ENCODE measurements around the gene LRP11. TPM values are rescaled to one million over a fixed set of nuclear protein-coding genes. Genes with fewer than 3 reads are reported as not detected.
A peak's percentile ranks its signal among the peaks of the same experiment; 100 is the strongest.
"Not testable (repeated sequence)": the region's sequence is repeated elsewhere in the genome, so short reads cannot be mapped to it uniquely, and the experiment has no call there.

Gene LRP11
- total RNA-seq, 1 donor from 2014 or later: 34.0 TPM

DNA sequence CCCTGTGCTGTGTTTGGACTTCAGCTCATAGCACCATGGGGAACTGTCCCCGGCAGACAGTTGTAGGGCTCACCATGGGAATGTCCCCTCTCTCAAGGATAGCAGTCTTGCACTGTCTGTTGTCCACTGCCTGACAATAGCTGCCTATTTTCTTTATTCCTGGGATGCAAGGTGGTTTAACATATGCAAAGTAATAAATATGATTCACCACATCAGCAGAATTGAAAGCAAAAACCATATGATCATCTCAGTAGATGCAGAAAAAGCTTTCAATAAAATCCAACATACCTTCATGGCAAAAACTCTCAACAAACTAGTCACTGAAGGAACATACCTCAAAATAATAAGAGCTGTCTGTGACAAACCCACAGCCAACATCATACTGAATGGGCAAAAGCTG is 13.5 kb upstream of the LRP11 start:
- no peak for ATAC-seq
- DNase-seq (ENCODE audit: low spot score): no peak
- intact Hi-C loops (cut with DNase I): no loop called here

DNA sequence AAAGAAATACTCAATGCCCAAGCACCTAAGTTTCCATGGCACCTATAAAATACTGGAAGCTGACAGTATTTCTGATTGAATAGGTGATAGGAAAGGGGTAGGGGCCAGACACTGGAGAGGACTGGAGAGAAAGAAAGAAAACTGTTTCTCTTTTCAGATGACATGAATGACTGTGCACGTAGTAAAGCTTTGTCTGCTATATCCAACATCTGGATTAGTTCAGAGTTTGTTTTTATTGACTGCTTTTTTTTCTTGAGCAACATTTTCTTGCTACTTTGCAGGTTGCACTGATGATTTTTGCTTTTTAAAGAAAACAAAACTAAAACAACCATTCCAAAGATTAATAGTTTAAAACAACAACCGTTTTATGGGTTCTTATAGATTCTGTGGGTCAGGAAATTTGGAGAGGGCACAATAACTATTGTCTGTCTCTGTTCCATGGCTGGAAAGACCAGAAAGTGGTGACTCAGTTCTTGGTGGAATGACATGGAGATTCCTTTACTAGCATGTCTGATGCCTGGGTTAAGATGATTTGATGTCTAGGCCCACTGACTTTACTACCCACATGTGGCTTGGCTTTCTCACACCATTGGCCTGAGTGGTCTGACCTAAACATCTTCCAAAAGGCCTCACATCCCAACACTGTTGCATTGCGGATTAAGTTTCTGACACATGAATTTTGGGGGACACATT is 12.2 kb upstream of the LRP11 start:
- DNase-seq (ENCODE audit: low spot score): no peak
- intact Hi-C loops (cut with DNase I): no loop called here
- no peak for ATAC-seq

DNA sequence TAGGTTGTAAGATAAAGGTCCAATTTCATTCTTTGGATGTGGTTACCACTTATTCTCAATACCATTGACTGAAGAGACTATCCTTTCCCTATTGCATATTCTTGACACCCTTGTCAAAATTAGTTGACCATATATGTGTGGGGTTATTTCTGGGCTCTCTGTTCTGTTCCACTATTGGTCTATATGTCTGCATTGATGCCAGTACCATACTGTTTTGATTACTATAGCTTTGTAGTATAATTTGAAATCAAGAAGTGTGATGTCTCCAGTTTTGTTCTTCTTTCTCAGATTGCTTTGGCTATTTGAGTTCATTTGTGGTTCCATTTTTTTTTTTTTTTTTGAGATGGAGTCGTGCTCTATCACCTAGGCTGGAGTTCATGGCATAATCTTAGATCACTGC is 8.1 kb upstream of the LRP11 start:
- intact Hi-C loops (cut with DNase I): no loop called here
- no peak for DNase-seq (ENCODE audit: low spot score)
- no peak for ATAC-seq

DNA sequence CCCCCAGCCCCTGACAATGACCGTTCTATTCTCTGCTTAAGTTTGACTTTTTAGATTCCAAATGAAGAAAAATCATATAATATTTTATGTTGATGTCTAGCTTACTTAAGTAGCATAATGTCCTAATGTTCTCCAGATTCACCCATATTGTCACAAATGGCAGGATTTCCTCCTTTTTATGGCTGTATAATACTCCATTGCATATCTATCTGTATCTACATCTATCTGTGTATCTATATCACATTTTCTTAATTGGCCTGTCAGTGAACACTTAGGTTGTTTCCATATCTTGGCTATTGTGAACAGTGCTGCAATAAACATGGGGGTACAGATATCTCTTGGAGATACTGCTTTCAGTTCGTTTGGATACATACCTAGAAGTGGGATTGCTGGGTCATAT is 7.0 kb upstream of the LRP11 start:
- DNase-seq (ENCODE audit: low spot score) (no peak), ATAC-seq (no peak)
- intact Hi-C loops (cut with DNase I): no loop called here

DNA sequence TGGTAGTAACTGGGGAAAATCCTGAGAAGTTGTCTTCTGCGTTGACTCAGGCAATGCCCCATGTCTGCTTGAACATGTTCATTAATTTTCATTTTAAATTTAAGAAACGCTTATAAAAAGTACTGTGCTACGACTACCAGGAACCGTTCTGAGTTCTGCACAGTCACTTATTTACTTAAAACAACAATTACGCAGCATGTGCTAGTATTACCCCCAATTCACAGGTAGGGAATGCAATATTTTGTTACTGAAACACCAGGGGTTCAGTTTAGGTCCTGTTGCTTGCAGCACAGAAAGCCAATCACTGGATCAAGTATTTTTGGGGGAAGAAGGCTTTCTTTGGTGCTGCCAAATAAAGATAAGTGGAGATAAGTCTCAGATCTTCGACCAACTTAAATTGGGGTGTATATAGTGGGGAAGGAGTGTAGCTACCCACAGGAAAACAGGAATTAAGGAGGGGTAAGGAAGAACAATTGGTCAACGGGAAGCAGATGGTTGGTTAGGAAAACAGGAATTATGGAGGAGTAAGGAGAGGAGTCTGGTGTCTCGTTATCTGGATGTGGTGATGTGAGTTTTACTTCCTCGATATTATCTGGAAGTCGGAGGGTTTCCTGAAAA is 5.2 kb upstream of the LRP11 start:
- DNase-seq (ENCODE audit: low spot score) (no peak), ATAC-seq (no peak)
- intact Hi-C loops (cut with DNase I): no loop called here

DNA sequence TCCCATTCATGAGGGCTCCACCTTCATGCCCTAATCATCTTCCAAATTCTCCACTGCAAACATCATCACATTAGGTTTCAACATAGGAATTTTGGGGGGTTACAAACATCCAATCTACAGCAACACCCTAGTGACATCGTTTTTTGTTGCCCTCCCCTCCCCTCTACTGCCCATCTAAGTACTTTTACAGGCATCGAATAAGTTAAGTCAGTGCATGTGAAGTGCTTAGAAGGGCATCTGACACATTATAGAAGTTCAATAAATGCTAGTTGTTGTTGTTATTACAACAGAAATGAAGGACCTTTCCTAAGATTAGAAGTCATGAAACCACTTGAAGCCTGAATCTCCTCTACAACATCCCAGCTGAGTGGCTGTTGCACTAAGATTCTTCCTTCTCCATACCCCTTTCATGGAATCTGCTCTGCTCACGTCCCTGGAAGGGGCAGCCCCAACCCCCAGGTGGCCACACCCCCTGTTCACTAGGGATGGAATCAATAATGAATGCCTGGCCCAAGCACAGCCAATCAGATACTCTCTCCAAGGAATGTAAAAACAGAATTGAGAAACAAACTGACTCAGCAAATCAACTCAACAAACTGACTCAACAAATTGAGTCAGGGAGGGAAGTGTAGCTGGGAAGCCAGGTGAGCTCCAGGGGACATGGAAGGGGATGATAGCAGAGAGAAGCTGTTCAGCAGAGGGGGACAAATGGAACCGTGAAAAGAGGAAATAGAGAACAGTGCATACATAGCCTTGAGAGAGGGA is 3.9 kb upstream of the LRP11 start:
- DNase-seq (ENCODE audit: low spot score) (no peak), ATAC-seq (no peak)
- intact Hi-C loops (cut with DNase I): no loop called here

DNA sequence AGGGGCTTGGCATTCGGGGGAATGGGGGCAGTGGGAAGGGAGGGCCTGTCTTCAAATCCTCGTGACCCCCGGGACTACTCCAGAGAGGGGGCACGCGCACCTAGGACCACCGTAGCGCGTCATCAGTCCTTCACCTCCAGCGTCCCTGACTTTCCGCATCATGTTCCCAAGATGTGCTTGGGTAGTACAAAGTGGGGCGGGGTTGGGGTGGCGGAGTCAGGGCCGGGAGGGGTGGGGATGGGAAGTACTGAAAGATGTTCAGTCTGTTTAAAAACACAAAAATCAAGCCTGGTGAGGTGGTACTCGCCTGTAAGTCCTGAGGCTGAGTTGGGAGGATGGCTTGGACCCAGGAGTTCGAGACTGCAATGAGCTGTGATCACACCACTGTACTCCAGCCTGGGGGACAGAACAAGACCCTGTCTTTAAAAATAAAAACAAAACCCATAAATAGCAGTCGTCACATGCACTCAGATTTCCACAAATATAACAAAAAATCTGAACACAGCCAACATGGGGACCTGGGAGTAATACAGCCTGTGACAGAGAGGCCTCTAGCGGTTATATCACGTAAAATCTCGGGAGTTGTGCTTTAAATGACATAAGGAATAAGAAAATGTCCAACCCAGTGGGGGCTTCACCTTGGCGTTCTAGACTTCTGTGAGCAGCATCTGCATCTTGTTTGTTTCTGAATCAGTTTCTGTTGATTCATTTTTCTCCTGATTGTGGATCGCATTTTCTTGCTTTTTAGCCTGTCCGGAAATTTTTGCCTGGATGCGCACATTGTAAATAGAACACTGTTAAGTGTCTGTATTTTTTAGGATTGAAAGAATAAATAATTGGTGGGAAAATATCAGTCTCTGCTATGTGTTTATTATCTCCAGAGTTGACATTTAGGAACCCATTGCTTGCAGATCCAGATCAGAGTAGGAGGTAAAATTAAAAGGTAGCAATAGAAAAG is 698 bp upstream of the LRP11 start:
- peak; percentile 80 for ATAC-seq
- intact Hi-C loops (cut with DNase I): no loop called here
- DNase-seq (ENCODE audit: low spot score): no peak

DNA sequence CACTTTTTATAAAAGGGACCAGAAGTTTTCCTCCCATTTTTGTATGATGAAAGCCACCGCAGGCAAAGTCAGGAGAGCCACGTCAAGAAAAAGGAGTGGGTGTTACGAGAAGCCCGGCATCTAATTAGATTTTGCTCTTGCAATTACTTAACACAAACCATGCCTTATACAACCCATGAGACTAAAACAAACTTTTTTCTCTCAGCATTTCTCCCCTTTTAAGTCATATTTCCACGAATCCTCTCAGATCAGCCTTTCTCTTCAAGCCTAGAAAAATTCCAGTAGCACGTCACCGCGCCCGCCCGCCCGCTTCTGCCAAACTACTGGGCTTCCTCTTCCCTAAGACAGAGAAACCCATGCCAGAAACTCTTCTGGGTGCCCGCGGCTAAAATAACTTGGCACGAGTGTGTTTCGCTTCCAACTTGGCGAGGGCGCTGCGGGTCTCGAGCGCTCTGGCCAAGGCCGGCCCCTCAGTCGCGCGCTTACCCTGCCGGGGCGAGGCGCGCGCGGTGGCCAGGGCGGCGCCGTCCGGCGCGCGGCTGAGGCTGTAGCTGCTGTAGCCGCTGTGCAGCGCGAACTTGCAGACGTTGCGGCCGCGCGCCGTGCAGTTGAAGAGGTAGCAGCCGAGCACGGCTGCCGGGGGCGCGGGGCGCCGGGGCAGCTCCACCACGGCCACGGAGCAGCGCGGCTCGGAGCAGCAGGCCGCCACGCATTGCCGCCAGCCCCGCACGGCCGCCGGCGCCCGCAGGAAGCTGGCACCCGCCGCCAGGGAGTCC is 1.0 kb downstream of the LRP11 start:
- ATAC-seq (peak; percentile 57), DNase-seq (ENCODE audit: low spot score) (peak; percentile 76)
- intact Hi-C loops (cut with DNase I): no loop called here

DNA sequence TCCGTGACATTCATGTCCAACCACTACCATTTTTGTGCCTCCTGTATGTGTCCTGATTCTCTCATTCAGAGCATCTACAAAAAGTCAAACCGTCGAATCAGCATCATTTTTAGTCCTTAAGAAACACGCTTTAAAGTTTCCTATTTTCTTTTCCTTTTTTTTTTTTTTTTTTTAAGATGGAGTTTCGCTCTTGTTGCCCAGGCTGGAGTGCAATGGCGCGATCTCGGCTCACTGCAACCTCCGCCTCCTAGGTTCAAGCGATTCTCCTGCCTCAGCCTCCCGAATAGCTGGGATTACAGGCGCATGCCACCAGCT is 1.8 kb downstream of the LRP11 start:
- DNase-seq (ENCODE audit: low spot score); ATAC-seq; intact Hi-C loops (cut with DNase I): not testable (repeated sequence)

DNA sequence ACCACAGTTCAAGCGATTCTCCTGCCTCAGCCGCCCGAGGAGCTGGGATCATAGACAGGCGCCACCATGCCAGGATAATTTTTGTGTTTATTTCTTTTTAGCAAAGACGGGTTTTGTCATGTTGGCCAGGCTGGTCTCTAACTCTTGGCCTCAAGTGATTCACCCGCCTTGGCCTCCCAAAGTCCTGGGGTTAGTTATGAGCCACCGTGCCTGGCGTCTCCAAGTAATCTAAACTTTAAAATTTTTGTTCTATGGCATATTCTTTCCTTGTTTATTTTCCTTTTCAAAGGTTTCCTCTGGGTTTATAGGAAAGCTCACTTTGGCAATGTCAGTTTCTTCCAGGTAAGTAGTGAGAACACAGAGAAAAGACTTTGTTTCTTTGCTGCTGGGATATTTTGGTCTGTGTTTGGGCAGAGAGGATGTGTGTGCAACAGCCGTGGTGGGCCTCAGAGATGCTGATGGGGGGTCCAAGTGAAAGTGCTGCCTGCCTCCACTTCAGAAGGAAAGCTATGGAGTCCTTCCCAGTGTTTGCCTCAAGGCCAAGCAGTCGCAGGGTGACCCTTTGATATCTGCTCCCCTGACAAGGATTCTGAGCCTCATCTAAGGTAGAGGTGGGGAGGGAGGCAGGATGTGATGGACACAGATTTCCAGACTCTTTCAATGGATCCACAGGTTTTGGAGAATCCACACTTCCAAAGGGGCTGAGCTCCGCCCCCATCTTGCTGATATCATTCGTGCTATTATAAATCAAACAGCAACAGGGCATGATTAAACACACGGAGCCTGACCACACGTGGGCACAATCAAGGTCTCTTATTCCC is 2.3 kb downstream of the LRP11 start:
- intact Hi-C loops (cut with DNase I): no loop called here
- no peak for ATAC-seq
- DNase-seq (ENCODE audit: low spot score): no peak

DNA sequence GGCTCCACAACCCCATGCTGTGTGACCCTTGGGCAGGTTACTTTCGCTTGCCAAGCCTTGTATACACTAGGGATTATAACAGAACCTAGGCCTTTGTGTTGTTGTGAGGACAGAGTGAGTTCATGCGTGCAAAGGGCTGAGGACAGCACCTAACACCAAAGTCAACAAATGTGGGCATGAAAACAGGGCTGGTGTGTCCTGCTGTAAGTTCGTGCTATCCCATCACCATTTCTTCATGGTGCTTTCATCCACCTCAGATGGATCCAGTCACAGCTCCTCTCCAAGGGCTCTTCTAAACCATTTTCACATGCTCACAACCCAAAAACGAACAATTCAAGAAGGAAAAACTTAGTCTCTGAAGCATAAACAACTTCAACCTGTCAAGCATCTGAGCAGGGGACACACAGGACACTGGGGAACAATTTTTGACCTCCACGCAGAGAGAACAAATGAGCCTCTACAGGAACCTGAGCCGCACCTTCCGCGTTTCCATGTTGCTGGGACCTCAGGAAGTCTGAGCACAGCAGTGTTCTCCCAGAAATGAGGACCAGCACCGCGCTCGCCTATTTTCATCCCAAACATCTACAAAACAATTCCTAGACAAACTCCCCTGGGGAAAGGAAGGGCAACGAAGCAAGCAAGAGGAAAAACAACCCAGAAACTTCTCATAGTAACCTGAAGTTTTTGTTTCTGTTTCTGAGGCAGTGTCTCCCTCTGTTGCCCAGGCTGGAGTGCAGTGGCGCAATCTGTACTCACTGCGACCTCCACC is 3.1 kb downstream of the LRP11 start:
- DNase-seq (ENCODE audit: low spot score): no peak
- ATAC-seq: no peak
- intact Hi-C loops (cut with DNase I): no loop called here

DNA sequence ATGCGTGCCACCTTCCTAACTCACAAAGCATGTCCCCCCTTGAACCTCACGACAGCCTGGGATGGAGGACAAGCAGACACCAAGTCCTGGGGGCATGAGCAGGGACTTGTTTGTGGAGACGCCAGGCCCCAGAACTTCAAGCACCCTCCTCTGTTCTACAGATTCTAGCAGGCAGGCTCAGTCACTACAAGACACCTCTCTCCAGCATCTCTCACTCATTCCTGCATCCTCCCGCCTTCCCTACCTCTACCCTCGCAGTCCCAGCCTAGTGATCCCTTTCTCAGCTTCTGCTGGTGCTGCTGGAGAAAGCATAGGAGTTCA is 3.7 kb downstream of the LRP11 start:
- intact Hi-C loops (cut with DNase I): no loop called here
- DNase-seq (ENCODE audit: low spot score): no peak
- ATAC-seq: no peak

DNA sequence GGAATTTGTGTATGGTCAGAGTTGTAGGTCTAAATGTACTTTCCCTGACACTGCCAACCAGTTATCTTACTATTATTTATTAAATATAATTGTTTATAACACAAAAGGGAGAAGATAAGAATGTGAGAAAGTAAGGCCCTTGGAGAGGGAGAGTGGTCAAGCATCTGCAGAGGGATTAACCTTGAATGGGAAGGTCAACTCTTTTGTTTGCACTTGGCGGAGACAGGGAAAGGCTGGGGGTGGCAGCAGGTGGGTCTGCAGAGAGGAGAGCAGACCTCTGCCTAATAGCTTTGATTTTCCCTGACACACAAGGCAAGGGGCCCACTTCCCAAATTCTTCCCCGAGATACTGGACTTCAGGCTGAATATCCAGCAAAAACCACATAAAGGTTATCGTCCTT is 4.2 kb downstream of the LRP11 start:
- intact Hi-C loops (cut with DNase I): no loop called here
- ATAC-seq: no peak

DNA sequence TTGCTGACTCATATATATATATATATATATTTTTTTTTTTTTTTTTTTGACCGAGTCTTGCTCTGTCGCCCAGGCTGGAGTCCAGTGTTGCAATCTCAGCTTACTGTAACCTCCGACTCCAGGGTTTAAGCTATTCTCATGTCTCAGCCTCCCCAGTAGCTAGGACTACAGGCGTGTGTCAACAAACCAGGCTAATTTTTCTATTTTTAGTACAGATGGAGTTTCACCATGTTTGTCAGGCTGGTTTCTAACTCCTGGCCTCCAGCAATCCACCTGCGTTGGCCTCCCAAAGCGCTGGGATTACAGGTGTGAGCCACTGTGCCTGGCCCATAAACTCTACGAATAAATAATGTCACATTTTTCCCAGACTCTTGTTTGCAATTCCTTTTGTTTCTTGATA is 4.8 kb downstream of the LRP11 start:
- no peak for DNase-seq (ENCODE audit: low spot score)
- ATAC-seq: no peak
- intact Hi-C loops (cut with DNase I): no loop called here

More for the DNA sequence above, 4.2 kb downstream of the LRP11 start:
- DNase-seq (ENCODE audit: low spot score): no peak

DNA sequence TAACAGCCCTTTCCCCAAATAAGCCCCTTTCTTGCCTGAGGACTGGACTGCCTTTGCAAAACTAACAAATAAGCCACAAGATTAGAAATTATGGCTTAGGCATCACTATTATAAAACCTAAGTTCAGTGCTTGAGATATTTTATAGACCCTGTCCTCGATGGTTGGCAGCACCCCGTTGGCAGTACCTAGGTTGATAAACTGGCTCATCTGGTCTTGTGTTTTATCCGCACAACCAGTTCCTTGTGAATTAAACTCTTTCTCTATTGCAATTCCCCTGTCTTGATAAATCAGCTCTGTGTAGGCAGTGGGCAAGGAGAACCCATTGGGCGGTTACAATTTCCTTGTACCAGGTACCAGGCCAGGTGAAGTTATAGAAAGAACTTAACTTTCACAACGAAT is 6.6 kb downstream of the LRP11 start:
- ATAC-seq: no peak

DNA sequence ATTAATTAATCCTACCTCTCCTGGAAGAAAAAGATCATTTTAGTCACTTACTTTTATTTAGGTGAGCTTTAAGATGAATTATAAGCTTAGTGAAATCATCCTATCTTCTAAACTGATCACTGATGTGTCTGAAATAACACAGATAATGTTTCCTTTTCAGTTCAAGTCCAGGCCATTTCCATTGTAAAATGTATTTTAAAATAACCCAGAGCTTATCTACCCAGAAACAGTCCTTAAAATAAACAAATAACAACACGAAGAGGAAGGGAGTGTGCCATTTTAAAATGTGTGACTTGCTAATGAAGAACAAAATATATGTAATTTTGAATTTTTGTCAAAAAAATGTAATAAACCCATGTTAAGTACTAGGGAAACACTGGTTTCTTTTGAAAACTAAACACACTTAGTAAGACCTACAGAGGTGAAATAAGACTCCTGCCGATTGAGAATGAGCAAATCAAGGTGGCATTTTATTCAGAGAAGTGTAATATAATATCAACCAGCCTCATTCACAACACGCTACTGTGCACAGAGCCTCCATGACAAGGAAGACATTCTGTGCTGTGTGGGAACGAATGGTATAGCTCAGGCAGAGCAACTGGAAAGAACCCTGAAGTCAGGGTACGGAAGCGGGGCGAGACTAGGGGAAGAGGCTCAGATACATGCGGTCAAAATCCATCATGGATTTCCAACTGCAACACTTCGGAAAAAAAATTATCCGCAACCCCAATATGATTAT is 7.7 kb downstream of the LRP11 start:
- intact Hi-C loops (cut with DNase I): no loop called here
- no peak for ATAC-seq

More for the DNA sequence above, 6.6 kb downstream of the LRP11 start:
- intact Hi-C loops (cut with DNase I): no loop called here
- DNase-seq (ENCODE audit: low spot score): no peak

DNA sequence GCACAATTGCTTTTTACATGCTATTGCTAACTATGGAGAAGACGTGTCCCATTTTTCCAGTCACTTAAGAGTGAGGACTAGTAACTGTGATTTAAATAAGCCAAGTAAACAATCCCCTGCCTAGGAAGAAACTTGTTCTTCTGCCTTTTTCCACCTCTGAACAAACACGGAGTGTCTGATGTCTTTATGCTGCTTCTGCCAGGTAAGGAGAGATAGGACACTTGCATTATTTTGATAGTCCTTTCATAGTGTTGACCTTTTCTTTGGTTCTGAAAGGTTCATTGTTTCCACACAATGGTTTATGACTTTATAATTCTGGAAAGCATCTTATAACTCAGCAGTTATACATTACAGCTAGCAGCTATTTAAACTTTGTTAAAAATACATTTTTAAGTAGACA is 8.4 kb downstream of the LRP11 start:
- intact Hi-C loops (cut with DNase I): no loop called here
- ATAC-seq: no peak
- DNase-seq (ENCODE audit: low spot score): no peak

More for the DNA sequence above, 7.7 kb downstream of the LRP11 start:
- DNase-seq (ENCODE audit: low spot score): no peak
